Testis (tissue), 2 donors: ENCODE data around the gene AZU1.

Experiments used
- POLR2A ChIP-seq: fragments of 450-650 bp; IDR thresholded peaks from one replicate; pipeline ENCODE4 v1.6.1; 2017; ENCODE audit warnings: antibody characterized with exemption, mild to moderate bottlenecking, moderate library complexity
- TF ChIP-seq, protein P1 (sequence below), 3 experiments: fragments of 450-650 bp in 2 of 3; fragments of 200-600 bp in 1 of 3; sonication (generic) in 1 of 3; IDR thresholded peaks; one replicate each; pipeline ENCODE4 v1.5.1; 2016 to 2019; ENCODE audit warnings: antibody characterized with exemption in 3 of 3, mild to moderate bottlenecking in 2 of 3, moderate library complexity in 1 of 3

GRCh38 chr19:801030-801860 is 26.4 kb upstream of the AZU1 start:
- TF ChIP-seq, protein P1, sequence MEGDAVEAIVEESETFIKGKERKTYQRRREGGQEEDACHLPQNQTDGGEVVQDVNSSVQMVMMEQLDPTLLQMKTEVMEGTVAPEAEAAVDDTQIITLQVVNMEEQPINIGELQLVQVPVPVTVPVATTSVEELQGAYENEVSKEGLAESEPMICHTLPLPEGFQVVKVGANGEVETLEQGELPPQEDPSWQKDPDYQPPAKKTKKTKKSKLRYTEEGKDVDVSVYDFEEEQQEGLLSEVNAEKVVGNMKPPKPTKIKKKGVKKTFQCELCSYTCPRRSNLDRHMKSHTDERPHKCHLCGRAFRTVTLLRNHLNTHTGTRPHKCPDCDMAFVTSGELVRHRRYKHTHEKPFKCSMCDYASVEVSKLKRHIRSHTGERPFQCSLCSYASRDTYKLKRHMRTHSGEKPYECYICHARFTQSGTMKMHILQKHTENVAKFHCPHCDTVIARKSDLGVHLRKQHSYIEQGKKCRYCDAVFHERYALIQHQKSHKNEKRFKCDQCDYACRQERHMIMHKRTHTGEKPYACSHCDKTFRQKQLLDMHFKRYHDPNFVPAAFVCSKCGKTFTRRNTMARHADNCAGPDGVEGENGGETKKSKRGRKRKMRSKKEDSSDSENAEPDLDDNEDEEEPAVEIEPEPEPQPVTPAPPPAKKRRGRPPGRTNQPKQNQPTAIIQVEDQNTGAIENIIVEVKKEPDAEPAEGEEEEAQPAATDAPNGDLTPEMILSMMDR (IDR thresholded peaks at IDR 0.05) = no peak
- TF ChIP-seq POLR2A = no peak
